GM19099 (cell line): ENCODE results near the gene AEBP2.

Source experiments
- POLR2A ChIP-seq: IDR thresholded peaks from 3 replicates; pipeline ENCODE4 v1.6.1; 2011; ENCODE audit warnings: low read depth; ENCODE audit not compliant: insufficient read length; ENCODE audit errors: extremely low read depth

AEBP2 gene

DNA sequence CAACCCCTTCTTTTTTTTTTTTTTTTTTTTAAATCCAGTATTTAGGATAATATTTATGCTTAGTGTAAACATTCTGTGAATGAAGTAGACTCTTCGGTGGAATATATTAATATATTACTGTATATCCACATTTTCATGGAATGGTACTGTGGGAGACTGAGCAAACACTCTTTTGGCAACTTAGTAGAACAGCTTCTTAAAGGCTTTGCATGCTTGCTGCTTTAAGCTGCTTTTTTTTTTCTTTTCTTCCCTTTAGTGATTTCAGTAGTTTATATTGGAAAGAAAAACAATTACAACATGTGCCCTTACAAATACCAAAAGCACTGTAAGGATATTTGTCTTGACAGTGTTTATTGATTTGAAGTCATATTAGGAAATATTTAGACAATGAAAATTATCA is 78.9 kb downstream of the AEBP2 start:
- no peak for TF ChIP-seq POLR2A

DNA sequence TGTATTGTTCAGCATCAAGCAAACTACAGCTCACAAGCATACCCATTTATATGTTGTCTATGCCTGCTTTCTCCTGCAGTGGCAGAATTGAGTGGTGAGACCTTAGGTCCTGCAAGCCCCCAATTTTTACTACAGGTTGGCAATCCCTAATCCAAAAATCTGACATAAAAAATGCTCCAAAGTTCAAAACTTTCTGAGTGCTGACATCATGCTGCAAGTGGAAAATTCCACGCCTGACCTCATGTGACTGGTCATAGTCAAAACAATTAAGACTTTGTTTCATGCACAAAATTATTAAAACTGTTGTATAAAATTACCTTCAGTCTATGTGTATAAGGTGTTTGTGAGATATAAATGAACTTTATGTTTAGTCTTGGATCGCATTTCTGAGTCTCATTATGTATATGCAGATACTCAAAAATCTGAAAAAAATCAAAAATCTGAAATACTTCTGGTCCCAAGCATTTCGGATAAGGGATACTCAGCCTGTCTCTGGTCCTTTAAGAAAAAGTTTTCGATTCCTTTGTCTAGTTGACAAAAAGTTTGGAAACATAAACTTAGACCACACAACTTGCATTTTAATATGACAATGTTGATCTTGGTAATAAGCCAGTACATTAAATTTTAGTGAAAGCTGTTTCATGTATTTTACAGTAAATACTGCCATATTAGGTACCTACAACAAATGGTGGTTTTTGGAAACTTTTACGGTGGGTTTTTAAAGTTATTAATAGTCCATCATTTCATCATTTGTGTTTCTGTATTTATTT is 81.5 kb downstream of the AEBP2 start:
- no peak for TF ChIP-seq POLR2A

DNA sequence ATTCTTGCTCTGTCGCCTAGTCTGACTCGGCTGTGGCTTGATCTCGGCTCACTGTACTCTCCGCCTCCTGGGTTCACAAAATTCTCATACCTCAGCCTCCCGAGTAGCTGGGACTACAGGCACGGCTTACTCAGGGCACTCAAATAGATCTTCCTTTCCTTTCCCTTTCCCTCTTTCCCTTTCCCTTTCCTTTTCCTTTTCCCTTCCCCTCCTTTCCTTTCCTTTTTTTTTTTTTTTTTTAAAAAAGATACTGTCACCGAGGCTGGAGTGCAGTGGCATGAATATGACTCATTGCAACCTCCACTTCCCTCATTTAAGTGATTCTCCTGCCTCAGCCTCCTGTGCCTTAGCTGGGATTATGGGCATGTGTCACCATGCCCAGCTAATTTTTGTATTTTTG is 86.0 kb downstream of the AEBP2 start:
- TF ChIP-seq POLR2A, result no peak

DNA sequence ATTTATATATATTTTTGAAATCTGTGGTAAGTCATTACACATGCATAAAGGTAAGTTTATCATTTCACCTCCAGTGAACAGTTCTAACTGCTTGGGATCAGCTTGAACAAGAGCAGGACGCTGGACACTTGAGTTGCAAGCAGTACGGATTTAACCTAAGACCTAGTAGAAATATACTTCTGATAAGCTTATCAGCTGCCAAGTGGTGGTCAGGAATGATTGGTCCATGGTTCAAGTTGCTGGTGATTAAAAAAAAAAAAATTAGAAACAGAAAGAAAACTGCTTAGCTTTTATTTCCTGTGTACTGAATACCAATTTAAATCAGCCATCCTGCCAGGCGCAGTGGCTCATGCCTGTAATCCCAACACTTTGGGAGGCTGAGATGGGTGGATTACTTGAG is 88.6 kb downstream of the AEBP2 start:
- TF ChIP-seq POLR2A, result no peak

DNA sequence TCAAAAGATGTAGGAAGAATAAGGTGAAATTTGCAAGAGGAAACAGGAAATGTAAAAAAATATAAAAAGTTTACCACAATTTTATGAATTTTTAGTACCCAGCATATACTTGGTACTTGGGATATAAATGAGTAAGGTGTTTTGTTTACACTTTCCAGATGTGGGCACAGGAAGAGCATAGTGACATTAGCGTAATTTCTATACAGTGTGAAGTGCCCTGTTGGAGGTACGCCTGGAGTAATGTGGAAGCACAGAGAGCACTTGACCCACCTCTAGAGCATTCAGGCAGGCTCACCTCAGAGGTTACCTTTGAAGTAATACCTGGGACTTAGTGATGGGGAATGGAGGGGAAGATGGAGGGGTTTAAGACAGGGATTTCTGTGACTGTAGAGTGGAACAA is 89.5 kb downstream of the AEBP2 start:
- TF ChIP-seq POLR2A, result no peak

GRCh38 chr12:19529951-19530636 is 90.8 kb downstream of the AEBP2 start:
- no peak for TF ChIP-seq POLR2A

- TF ChIP-seq POLR2A, result no peak
Observed at GRCh38 chr12:19530637-19531023, 91.3 kb downstream of the AEBP2 start.

GRCh38 chr12:19533567-19533966 is 94.3 kb downstream of the AEBP2 start:
- TF ChIP-seq POLR2A, result no peak

DNA sequence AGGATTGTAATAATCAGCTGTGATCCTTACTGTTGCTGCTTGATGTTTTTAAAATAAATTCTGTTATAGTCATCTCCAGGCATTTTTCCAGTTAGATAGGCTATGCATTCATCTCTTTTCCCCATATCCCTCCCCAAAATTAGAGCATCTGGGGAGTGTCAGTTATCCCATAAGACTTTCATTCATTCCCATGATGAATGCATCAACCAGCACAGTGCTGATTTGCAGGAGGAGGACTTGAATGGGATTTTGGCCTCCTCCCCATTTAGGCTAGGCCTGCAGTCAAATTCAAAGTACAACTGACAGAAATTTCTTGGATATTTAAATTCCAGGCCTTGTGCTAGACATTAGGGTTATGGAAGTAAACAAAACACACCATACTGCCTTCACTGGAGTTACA is 99.8 kb downstream of the AEBP2 start:
- no peak for TF ChIP-seq POLR2A

- no peak for TF ChIP-seq POLR2A
Observed at GRCh38 chr12:19539836-19540235, 100.5 kb downstream of the AEBP2 start.

DNA sequence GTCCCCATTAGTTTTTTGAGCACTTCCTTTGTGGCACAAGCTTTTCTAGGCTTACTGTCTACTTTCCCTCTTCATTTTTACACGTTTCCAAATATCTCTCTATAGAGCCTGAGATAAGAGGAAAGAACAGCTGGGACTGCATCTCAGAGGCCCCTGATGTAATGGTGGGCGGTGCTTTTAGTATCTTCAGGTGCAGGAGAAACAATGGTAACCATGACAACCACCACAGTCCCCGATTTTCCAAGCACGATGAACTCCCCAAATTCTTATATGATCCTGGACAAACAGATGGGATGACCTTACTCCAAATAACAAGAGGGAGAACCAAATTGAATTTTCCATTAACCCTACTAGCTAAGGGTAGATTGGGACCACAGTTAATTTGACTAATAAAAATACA is 103.3 kb downstream of the AEBP2 start:
- no peak for TF ChIP-seq POLR2A

GRCh38 chr12:19544353-19544752 is 105.1 kb downstream of the AEBP2 start:
- TF ChIP-seq POLR2A, result no peak

DNA sequence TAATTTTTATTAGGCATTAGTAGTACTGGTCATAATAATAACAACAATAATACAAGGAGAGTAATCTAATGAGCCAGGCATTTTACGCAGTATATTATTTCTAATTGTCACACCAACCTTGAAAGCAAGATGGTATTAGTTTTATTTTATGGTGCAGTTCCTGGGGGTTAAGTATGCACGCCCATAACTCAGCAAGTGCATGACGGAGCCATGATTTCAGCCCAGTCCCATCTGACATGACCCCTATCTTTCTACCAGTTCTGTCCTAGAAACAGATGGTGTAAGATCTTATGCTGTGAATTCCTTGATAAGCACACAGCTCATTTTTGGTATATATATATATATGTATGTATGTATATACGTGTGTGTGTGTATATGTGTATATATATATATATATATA is 106.0 kb downstream of the AEBP2 start:
- TF ChIP-seq POLR2A, result no peak

GRCh38 chr12:19546027-19546426 is 106.7 kb downstream of the AEBP2 start:
- no peak for TF ChIP-seq POLR2A

DNA sequence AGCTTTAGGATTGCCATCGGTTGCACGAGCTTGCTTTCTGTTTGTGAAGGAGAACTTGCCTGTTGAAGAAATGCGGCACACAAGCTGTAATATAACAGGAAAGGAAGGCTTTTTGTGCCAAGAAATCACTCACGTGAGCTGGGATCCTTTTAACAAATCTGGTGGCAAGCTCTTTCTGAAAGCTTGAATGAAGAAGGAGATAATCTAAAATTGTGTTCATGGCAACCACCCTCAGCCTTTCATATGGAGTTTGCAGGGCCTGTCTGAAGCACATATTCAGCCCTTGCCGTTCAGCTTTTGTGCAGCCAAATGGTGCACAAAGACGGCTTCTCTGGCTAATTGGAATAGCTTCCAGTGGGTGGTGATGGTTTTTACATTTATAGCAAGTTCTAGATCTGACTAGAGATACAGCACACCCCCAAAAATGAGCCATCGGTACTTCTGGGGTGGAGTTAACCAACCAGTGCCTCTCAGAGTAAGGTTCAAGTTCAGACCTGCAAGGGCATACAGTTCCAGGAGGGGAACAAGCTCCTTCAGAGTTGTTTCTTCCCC is 107.4 kb downstream of the AEBP2 start:
- TF ChIP-seq POLR2A, result no peak

DNA sequence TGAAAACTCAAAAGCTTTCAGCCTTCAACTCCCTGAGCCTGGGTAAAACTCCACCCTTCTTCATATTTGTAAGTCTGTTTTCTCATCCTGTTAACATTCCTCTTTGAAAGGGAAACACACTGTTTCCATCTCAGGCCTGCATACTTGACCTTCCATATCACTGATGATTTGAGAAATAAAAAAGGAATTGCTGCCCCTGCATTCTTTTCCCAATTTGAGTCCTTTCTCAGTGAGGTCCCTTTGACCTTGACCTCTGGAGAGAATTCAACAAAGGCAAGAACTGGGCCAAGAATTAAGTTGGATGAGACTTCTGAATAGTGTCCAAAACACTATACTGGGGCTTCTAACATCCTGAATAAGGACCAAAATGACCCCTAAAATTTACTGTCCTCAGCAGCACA is 108.0 kb downstream of the AEBP2 start:
- TF ChIP-seq POLR2A, result no peak
